HepG2 (cell line): ENCODE measurements around the gene MAPK4. TPM values are rescaled to one million over a fixed set of nuclear protein-coding genes. Genes with fewer than 3 reads are reported as not detected.

Source experiments
- ATAC-seq: fragments of 200-7000 bp; cut with Tn5 transposase; 3 replicates; pipeline ENCODE4 v1.9.1; 2020; ENCODE audit warnings: mild to moderate bottlenecking, moderate library complexity
- BruUV-seq: library from RNA; stranded (reverse); fragments of 400-500 nt; replicated peaks from 2 replicates; lab custom pipeline; 2021; lab: Mats Ljungman, UMichigan
- CTCF ChIA-PET: fragments of 300-600 bp; formaldehyde crosslinking; extraction: SDS; loops from one replicate; lab custom pipeline; 2021; ENCODE audit warnings: low total read pairs, inconsistent platforms, low intra/inter-chr PET ratio; lab: Yijun Ruan, JAX
- POLR2A ChIA-PET: fragments of 350-600 bp; sonication (Branson Sonifier 250); formaldehyde crosslinking; loops from one replicate; lab custom pipeline; 2020; ENCODE audit warnings: antibody characterized with exemption, inconsistent platforms; lab: Yijun Ruan, JAX
- DNase-seq: peaks from one replicate; pipeline ENCODE4 v3.0.0-alpha.2; 2015; ENCODE audit warnings: low spot score
- FAIRE-seq: peaks from 3 replicates; lab custom pipeline; 2011; peaks lifted over from hg19 to GRCh38; lab: Jason Lieb, UNC
- H2AFZ ChIP-seq: one replicate; pipeline ENCODE4 v1.6.1; 2011; ENCODE audit warnings: low read length, inconsistent platforms
- H3K27ac ChIP-seq: fragments of 300-600 bp; 3 replicates; pipeline ENCODE4 v1.8.0; 2011; ENCODE audit warnings: mixed run types, mild to moderate bottlenecking, mixed read lengths, low read length, inconsistent platforms; ENCODE audit not compliant: insufficient read depth; ENCODE audit errors: extremely low read length
- H3K27me3 ChIP-seq, 2 experiments: fragments of 200-600 bp in 1 of 2; 2 replicates in 1 of 2; 3 replicates in 1 of 2; pipeline versions ENCODE4 v1.6.0 to v1.8.0; 2011; ENCODE audit warnings: low read length in 2 of 2, mild to moderate bottlenecking in 2 of 2, moderate library complexity in 2 of 2, inconsistent platforms in 1 of 2; ENCODE audit not compliant: insufficient read depth in 2 of 2, control insufficient read depth in 1 of 2
- H3K36me3 ChIP-seq, 2 experiments: fragments of 200-600 bp in 1 of 2; replicated peaks in 1 of 2; 2 replicates in 1 of 2; 3 replicates in 1 of 2; pipeline versions ENCODE4 v1.5.1 to v1.8.0; 2011; ENCODE audit warnings: low read length in 2 of 2, inconsistent platforms in 1 of 2; ENCODE audit not compliant: insufficient read depth in 2 of 2, control insufficient read depth in 1 of 2
- H3K4me1 ChIP-seq: 2 replicates; pipeline ENCODE4 v1.5.1; 2012; ENCODE audit warnings: low read length, inconsistent platforms; ENCODE audit not compliant: insufficient read depth
- H3K4me2 ChIP-seq: 2 replicates; pipeline ENCODE4 v1.6.0; 2011; ENCODE audit warnings: low read depth, low read length, inconsistent platforms
- H3K4me3 ChIP-seq, 3 experiments: fragments of 200-600 bp in 1 of 3; sonication (generic), shearing (Covaris generic) in 1 of 3; replicated peaks in 1 of 3; 2 replicates each; pipeline ENCODE4 v1.5.1; 2011 to 2016; ENCODE audit warnings: low read length in 3 of 3, inconsistent platforms in 2 of 3, low read depth in 2 of 3, mild to moderate bottlenecking in 2 of 3, control low read depth in 1 of 3, mixed read lengths in 1 of 3; ENCODE audit not compliant: insufficient read depth in 1 of 3
- H3K79me2 ChIP-seq: one replicate; pipeline ENCODE4 v1.6.1; 2011; ENCODE audit warnings: low read length, inconsistent platforms; ENCODE audit not compliant: insufficient read depth
- H3K9ac ChIP-seq: 2 replicates; pipeline ENCODE4 v1.6.0; 2011; ENCODE audit warnings: mild to moderate bottlenecking, low read depth, low read length, inconsistent platforms; ENCODE audit not compliant: insufficient read depth
- H3K9me3 ChIP-seq: 2 replicates; pipeline ENCODE4 v1.5.1; 2012; ENCODE audit warnings: mild to moderate bottlenecking, low read length
- H4K20me1 ChIP-seq: 2 replicates; pipeline ENCODE4 v1.6.0; 2011; ENCODE audit warnings: inconsistent platforms, mild to moderate bottlenecking, low read length, moderate library complexity; ENCODE audit not compliant: insufficient read depth
- RFX1 ChIP-seq: fragments of 450-650 bp; IDR thresholded peaks from 2 replicates; pipeline ENCODE4 v1.6.1; 2017
- SUZ12 ChIP-seq: fragments of 150-350 bp; IDR thresholded peaks from 2 replicates; pipeline ENCODE4 v1.6.1; 2014; ENCODE audit warnings: low read depth, low read length
- TGIF2 ChIP-seq: IDR thresholded peaks from 2 replicates; pipeline ENCODE4 v1.6.1; 2016; ENCODE audit warnings: control low read depth, missing compliant biosample characterization
- TRIM24 ChIP-seq: sonication (generic); formaldehyde crosslinking; IDR thresholded peaks from 2 replicates; pipeline ENCODE4 v1.8.0; 2022; ENCODE audit warnings: mild to moderate bottlenecking, missing genetic modification reagents
- ZBTB21 ChIP-seq: sonication (generic); formaldehyde crosslinking; IDR thresholded peaks from 2 replicates; pipeline ENCODE4 v1.4.0; 2020; ENCODE audit warnings: missing genetic modification reagents
- ZNF101 ChIP-seq: sonication (generic); formaldehyde crosslinking; IDR thresholded peaks from 2 replicates; pipeline ENCODE4 v1.4.0; 2020; ENCODE audit warnings: mild to moderate bottlenecking, low read depth, missing genetic modification reagents, borderline replicate concordance
- ZNF563 ChIP-seq: sonication (generic); formaldehyde crosslinking; IDR thresholded peaks from 2 replicates; pipeline ENCODE4 v1.8.0; 2022; ENCODE audit warnings: mild to moderate bottlenecking, moderate library complexity, missing genetic modification reagents
- ZNF724P ChIP-seq: sonication (generic); formaldehyde crosslinking; IDR thresholded peaks from 2 replicates; pipeline ENCODE4 v1.8.0; 2022; ENCODE audit warnings: missing genetic modification reagents, borderline replicate concordance
- WGBS: methylation state at CpG from one replicate; pipeline ENCODE4 v1.1.6; 2017; ENCODE audit warnings: low lambda C conversion rate; 5-methylcytosine and 5-hydroxymethylcytosine counted together
- in situ Hi-C: cut with HindIII; loops from 2 replicates; pipeline ENCODE4 v1.10.0; 2017; ENCODE audit warnings: low pct_unique_long_range_greater_than_20kb; ENCODE audit not compliant: extremely low pct_ligation_motif_present
- intact Hi-C: fragments of 100-400 bp; cut with micrococcal nuclease; formaldehyde crosslinking; loops from one replicate; pipeline ENCODE4 v1.10.0; 2022; ENCODE audit not compliant: unreplicated experiment
- polyA plus RNA-seq, 8 experiments: library from polyadenylated mRNA; depleted of rRNA in 3 of 8; stranded (reverse) in 7 of 8; unstranded in 1 of 8; fragments of >200 nt; fragmentation: Illumina TruSeq in 4 of 8; extraction: Trizol in 4 of 8; gene quantifications; 2 replicates each; pipeline versions ENCODE4 v1.2.1 to v1.2.3, GENCODE V29; 2011 to 2016; ENCODE audit warnings: low read depth in 4 of 8, missing spikeins in 1 of 8, mixed read lengths in 1 of 8; ENCODE audit not compliant: insufficient read depth in 1 of 8
- total RNA-seq, 5 experiments: library from RNA; depleted of rRNA; stranded (reverse); fragments of >200 nt; fragmentation: Illumina TruSeq; extraction: Trizol; gene quantifications; 2 replicates each; pipeline ENCODE4 v1.2.3, GENCODE V29; 2016; ENCODE audit warnings: low read depth in 1 of 5
- TF ChIP-seq, protein P1 (sequence below): IDR thresholded peaks from 2 replicates; pipeline ENCODE4 v1.6.1; 2016
- TF ChIP-seq, protein P2 (sequence below): IDR thresholded peaks from 2 replicates; pipeline ENCODE4 v1.6.1; 2012; ENCODE audit warnings: inconsistent platforms
- TF ChIP-seq, protein P3 (sequence below): sonication (generic); formaldehyde crosslinking; IDR thresholded peaks from 2 replicates; pipeline ENCODE4 v1.5.1; 2020; ENCODE audit warnings: missing genetic modification reagents, mild to moderate bottlenecking, borderline replicate concordance

MAPK4 gene
- total and polyA plus RNA-seq, 2 of the 13 experiments (the other 11 are each of a cell fraction or from before 2014, with no cell fraction given) = not detected

DNA sequence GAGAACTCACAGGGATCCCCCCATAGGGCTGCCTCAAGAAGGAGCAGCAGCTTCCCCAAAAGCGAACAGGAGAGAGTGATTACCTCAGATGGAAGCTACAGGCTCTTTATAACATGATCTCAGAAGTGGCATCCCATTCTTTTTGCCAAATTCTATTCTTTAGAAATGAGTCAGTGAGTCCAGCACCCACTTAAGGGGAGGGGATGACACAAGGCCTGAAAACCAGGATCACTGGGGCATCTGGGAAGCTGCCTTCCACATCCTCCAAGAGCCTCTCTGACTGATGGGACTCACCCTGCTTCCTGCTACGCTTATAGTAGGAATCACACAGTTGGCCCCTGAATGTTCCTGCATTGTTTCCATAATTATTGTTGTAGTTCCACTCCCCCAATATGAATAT, 96.5 kb downstream of the MAPK4 start:
- Histone ChIP-seq H3K27me3 (peaks cover 0 to 5% of the 10 kb centered on the region in 2 experiments; a peak in 1 of 5 replicates), H3K36me3 (no peaks in the 10 kb centered on the region), H3K4me1 (peaks cover 18% of the 10 kb centered on the region), H3K4me3 (no peak overlapping the region), H3K27ac (no peak overlapping the region), H2AFZ (no peak overlapping the region), H3K9ac (no peak overlapping the region), H4K20me1 (no peaks in the 10 kb centered on the region), H3K4me2 (no peak overlapping the region), H3K79me2 (no peaks in the 10 kb centered on the region), H3K9me3 (no peaks in the 10 kb centered on the region)
- CTCF ChIA-PET = no interaction called here
- 80% methylated on average over 2 of the region's 2 CpGs for WGBS
- no TSS peak for BruUV-seq
- no peak for FAIRE-seq
- DNase-seq = no peak
- ATAC-seq = no peak
- POLR2A ChIA-PET = no interaction called here
- intact Hi-C loops (loop anchor here (1.0 kb wide), 1 partner anchor 17 kb away; no protein-coding TSS in a partner anchor), in situ Hi-C loops (no loop called here)
- TF ChIP-seq, protein P1, sequence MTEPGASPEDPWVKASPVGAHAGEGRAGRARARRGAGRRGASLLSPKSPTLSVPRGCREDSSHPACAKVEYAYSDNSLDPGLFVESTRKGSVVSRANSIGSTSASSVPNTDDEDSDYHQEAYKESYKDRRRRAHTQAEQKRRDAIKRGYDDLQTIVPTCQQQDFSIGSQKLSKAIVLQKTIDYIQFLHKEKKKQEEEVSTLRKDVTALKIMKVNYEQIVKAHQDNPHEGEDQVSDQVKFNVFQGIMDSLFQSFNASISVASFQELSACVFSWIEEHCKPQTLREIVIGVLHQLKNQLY (CRISPR knock-in tag) = no peak
- TF ChIP-seq, protein P2, sequence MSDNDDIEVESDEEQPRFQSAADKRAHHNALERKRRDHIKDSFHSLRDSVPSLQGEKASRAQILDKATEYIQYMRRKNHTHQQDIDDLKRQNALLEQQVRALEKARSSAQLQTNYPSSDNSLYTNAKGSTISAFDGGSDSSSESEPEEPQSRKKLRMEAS = no peak
- TF ChIP-seq ZNF563 (CRISPR knock-in tag) = no peak
- TF ChIP-seq, protein P3, sequence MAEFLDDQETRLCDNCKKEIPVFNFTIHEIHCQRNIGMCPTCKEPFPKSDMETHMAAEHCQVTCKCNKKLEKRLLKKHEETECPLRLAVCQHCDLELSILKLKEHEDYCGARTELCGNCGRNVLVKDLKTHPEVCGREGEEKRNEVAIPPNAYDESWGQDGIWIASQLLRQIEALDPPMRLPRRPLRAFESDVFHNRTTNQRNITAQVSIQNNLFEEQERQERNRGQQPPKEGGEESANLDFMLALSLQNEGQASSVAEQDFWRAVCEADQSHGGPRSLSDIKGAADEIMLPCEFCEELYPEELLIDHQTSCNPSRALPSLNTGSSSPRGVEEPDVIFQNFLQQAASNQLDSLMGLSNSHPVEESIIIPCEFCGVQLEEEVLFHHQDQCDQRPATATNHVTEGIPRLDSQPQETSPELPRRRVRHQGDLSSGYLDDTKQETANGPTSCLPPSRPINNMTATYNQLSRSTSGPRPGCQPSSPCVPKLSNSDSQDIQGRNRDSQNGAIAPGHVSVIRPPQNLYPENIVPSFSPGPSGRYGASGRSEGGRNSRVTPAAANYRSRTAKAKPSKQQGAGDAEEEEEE (CRISPR knock-in tag) = no peak
- TF ChIP-seq ZBTB21 (CRISPR knock-in tag) = no peak
- no peak for TF ChIP-seq SUZ12
- TF ChIP-seq ZNF101 (CRISPR knock-in tag) = no peak
- no peak for TF ChIP-seq RFX1
- TF ChIP-seq ZNF724P (CRISPR knock-in tag) = no peak
- TF ChIP-seq TGIF2 (CRISPR knock-in tag) = no peak
- TF ChIP-seq TRIM24 (CRISPR knock-in tag) = no peak
